GM23338 (cell line): ENCODE data around the gene ALCAM. TPM values are rescaled to one million over a fixed set of nuclear protein-coding genes. Genes with fewer than 3 reads are reported as not detected.

Source experiments
- ATAC-seq: fragments of 200-7000 bp; cut with Tn5 transposase; 3 replicates; pipeline ENCODE4 v1.9.1; 2020
- DNase-seq: peaks from one replicate; pipeline ENCODE4 v3.0.0-alpha.2; 2015; ENCODE audit warnings: low spot score
- H2AFZ ChIP-seq: fragments of 200-600 bp; sonication (generic); 2 replicates; pipeline ENCODE4 v1.8.0; 2016; ENCODE audit warnings: antibody characterized with exemption, mild to moderate bottlenecking, moderate library complexity
- H3F3A ChIP-seq: fragments of 200-600 bp; sonication (generic); replicated peaks from 2 replicates; pipeline ENCODE4 v1.8.0; 2017; ENCODE audit warnings: antibody characterized with exemption, mixed run types, low read depth
- H3K27ac ChIP-seq: fragments of 200-600 bp; sonication (generic); 2 replicates; pipeline ENCODE4 v1.6.1; 2016; ENCODE audit warnings: low read depth
- H3K27me3 ChIP-seq: fragments of 200-600 bp; sonication (generic); 2 replicates; pipeline ENCODE4 v1.8.0; 2016; ENCODE audit warnings: mild to moderate bottlenecking, mixed run types, moderate library complexity; ENCODE audit not compliant: insufficient read depth
- H3K36me3 ChIP-seq: fragments of 200-600 bp; sonication (generic); 2 replicates; pipeline ENCODE4 v1.8.0; 2016; ENCODE audit warnings: mild to moderate bottlenecking; ENCODE audit not compliant: insufficient read depth
- H3K4me1 ChIP-seq: fragments of 200-600 bp; sonication (generic); 2 replicates; pipeline ENCODE4 v1.8.0; 2016; ENCODE audit warnings: mild to moderate bottlenecking, moderate library complexity; ENCODE audit not compliant: insufficient read depth
- H3K4me2 ChIP-seq: fragments of 200-600 bp; sonication (generic); 2 replicates; pipeline ENCODE4 v1.7.1; 2017; ENCODE audit warnings: mixed run types
- H3K4me3 ChIP-seq: fragments of 200-600 bp; sonication (generic); 2 replicates; pipeline ENCODE4 v1.6.1; 2016; ENCODE audit warnings: mixed run types
- H3K79me2 ChIP-seq: fragments of 200-600 bp; sonication (generic); replicated peaks from 2 replicates; pipeline ENCODE4 v1.8.0; 2017; ENCODE audit warnings: mild to moderate bottlenecking; ENCODE audit not compliant: insufficient read depth
- H3K9me2 ChIP-seq: fragments of 200-600 bp; sonication (generic); 2 replicates; pipeline ENCODE4 v1.8.0; 2017; ENCODE audit not compliant: insufficient read depth
- H4K20me1 ChIP-seq: fragments of 200-600 bp; sonication (generic); replicated peaks from 2 replicates; pipeline ENCODE4 v1.8.0; 2017; ENCODE audit warnings: mild to moderate bottlenecking; ENCODE audit not compliant: insufficient read depth
- H3K27ac Mint-ChIP-seq: 2 replicates; pipeline ENCODE4 v1.8.0; 2020; ENCODE audit warnings: inconsistent platforms, mild to moderate bottlenecking, moderate library complexity, mixed read lengths
- H3K27me3 Mint-ChIP-seq: 3 replicates; pipeline ENCODE4 v1.8.0; 2022; ENCODE audit warnings: low read depth, mild to moderate bottlenecking, moderate library complexity, mixed read lengths, inconsistent platforms; ENCODE audit not compliant: insufficient read depth, poor library complexity
- H3K36me3 Mint-ChIP-seq: 3 replicates; pipeline ENCODE4 v1.8.0; 2021; ENCODE audit warnings: low read depth, mild to moderate bottlenecking, inconsistent platforms, moderate library complexity, mixed read lengths
- H3K4me1 Mint-ChIP-seq: 3 replicates; pipeline ENCODE4 v1.8.0; 2020; ENCODE audit warnings: mild to moderate bottlenecking, inconsistent platforms, mixed read lengths
- H3K4me3 Mint-ChIP-seq: 3 replicates; pipeline ENCODE4 v1.8.0; 2021; ENCODE audit warnings: moderate library complexity, mild to moderate bottlenecking, inconsistent platforms, mixed read lengths
- H3K9me3 Mint-ChIP-seq: 3 replicates; pipeline ENCODE4 v1.8.0; 2020; ENCODE audit warnings: moderate library complexity, mild to moderate bottlenecking, inconsistent platforms, mixed read lengths
- CREB1 ChIP-seq: fragments of 250-450 bp; sonication (Bioruptor Pico); IDR thresholded peaks from 2 replicates; pipeline ENCODE4 v1.5.0; 2020; ENCODE audit warnings: low read depth, mild to moderate bottlenecking, moderate library complexity
- CTCF ChIP-seq, 2 experiments: fragments of 200-600 bp in 1 of 2; sonication (generic) in 1 of 2; conservative IDR thresholded peaks; 2 replicates each; pipeline versions ENCODE4 v1.5.1 to v1.6.1; 2016 to 2017; ENCODE audit warnings: antibody characterized with exemption in 2 of 2, low read depth in 2 of 2, mild to moderate bottlenecking in 2 of 2, moderate library complexity in 1 of 2
- EZH2 ChIP-seq: fragments of 200-600 bp; sonication (generic); IDR thresholded peaks from one replicate; pipeline ENCODE4 v1.8.0; 2017; ENCODE audit warnings: antibody characterized with exemption, mild to moderate bottlenecking, low read depth; ENCODE audit not compliant: unreplicated experiment
- EZH2phosphoT487 ChIP-seq: fragments of 200-600 bp; sonication (generic); IDR thresholded peaks from one replicate; pipeline ENCODE4 v1.8.1; 2018; ENCODE audit warnings: antibody characterized with exemption; ENCODE audit not compliant: unreplicated experiment
- NANOG ChIP-seq: IDR thresholded peaks from 2 replicates; pipeline ENCODE4 v1.6.1; 2016; ENCODE audit warnings: antibody characterized with exemption, borderline replicate concordance
- REST ChIP-seq: IDR thresholded peaks from one replicate; pipeline ENCODE4 v1.6.1; 2018; ENCODE audit warnings: antibody characterized with exemption; ENCODE audit not compliant: unreplicated experiment
- STAT1 ChIP-seq: IDR thresholded peaks from one replicate; pipeline ENCODE4 v1.6.1; 2016; ENCODE audit warnings: antibody characterized with exemption; ENCODE audit not compliant: unreplicated experiment
- polyA plus RNA-seq: library from polyadenylated mRNA; unstranded; fragments of >200 nt; fragmentation: Nextera tagmentation; extraction: Ambion mirVana; gene quantifications from 2 replicates; pipeline ENCODE4 v1.2.1, GENCODE V29; 2016
- total RNA-seq: library from RNA; depleted of rRNA; stranded (reverse); fragments of >200 nt; shearing (Covaris generic); gene quantifications from 2 replicates; pipeline ENCODE4 v1.2.3, GENCODE V29; 2014

Gene ALCAM
- total and polyA plus RNA-seq, 2 experiments from 2014 or later = 11.3 to 36.0 TPM

- no peaks in the 10 kb centered on the region for H3K36me3 Mint-ChIP-seq
- Histone ChIP-seq H3K9me2 (no peaks in the 10 kb centered on the region), H3K4me3 (peak overlapping the region; percentile 79), H3K4me2 (peak overlapping the region; percentile 93), H3K27me3 (peaks cover 40% of the 10 kb centered on the region), H2AFZ (peak overlapping the region; percentile 52), H3K27ac (no peak overlapping the region), H4K20me1 (no peaks in the 10 kb centered on the region), H3K4me1 (peaks cover 8% of the 10 kb centered on the region), H3F3A (no peaks in the 10 kb centered on the region), H3K79me2 (peaks cover 23% of the 10 kb centered on the region), H3K36me3 (no peaks in the 10 kb centered on the region)
- DNase-seq = peak; percentile 23
- H3K9me3 Mint-ChIP-seq = no peaks in the 10 kb centered on the region
- H3K4me3 Mint-ChIP-seq = peak overlapping the region; percentile 92
- H3K27me3 Mint-ChIP-seq = peaks cover 23% of the 10 kb centered on the region
- TF ChIP-seq EZH2 (peak; percentile 17), REST (no peak), CREB1 (no peak)
- ATAC-seq = peak; percentile 1
- H3K4me1 Mint-ChIP-seq = peaks cover 30% of the 10 kb centered on the region
- no peak overlapping the region for H3K27ac Mint-ChIP-seq
These were observed 325 bp downstream of the ALCAM start for GRCh38 chr3:105367063-105367405.

- DNase-seq (peak; percentile 66), ATAC-seq (peak; percentile 19)
- Mint-ChIP-seq H3K27me3 (peaks cover 23% of the 10 kb centered on the region), H3K36me3 (no peaks in the 10 kb centered on the region), H3K4me3 (peak overlapping the region; percentile 92), H3K4me1 (peaks cover 30% of the 10 kb centered on the region), H3K9me3 (no peaks in the 10 kb centered on the region), H3K27ac (no peak overlapping the region; the same call in 1 of the 2 replicates)
- Histone ChIP-seq H3K27ac (no peak overlapping the region), H3K4me1 (peaks cover 8% of the 10 kb centered on the region), H3K27me3 (peaks cover 40% of the 10 kb centered on the region), H2AFZ (peak overlapping the region; percentile 52), H3K79me2 (peaks cover 29% of the 10 kb centered on the region), H3K4me3 (peak overlapping the region; percentile 79), H4K20me1 (no peaks in the 10 kb centered on the region), H3K36me3 (no peaks in the 10 kb centered on the region), H3K9me2 (no peaks in the 10 kb centered on the region), H3F3A (no peaks in the 10 kb centered on the region), H3K4me2 (peak overlapping the region; percentile 93)
- TF ChIP-seq STAT1 = no peak
- no peak for TF ChIP-seq EZH2phosphoT487
- TF ChIP-seq NANOG = no peak
- peak; percentile 2 for TF ChIP-seq EZH2
- TF ChIP-seq REST = no peak
- TF ChIP-seq CTCF (conservative IDR thresholded peaks at IDR 0.05; ENCODE audit: low read depth in 2 of 2) = no peak
These were observed 901 bp downstream of the ALCAM start for GRCh38 chr3:105367406-105368213.
